ENCODE data around the gene DCAKD.

The DCAKD gene

GRCh38 chr17:45018848-45019711 lies 32.4 kb downstream of the DCAKD start:
- Histone ChIP-seq H2BK120ac (ENCODE audit: low read depth, low read length) (no peak overlapping the region), H3K23ac (ENCODE audit: low read depth, low read length, poor library complexity) (no peak overlapping the region), H4K8ac (ENCODE audit: low read depth, low read length) (no peak overlapping the region), H3K36me3 (replicated peaks in 1 of 2; ENCODE audit: control insufficient read depth in 2 of 2, insufficient read depth in 2 of 2, low read length in 2 of 2) (peaks cover 0 to 21% of the 10 kb centered on the region in 2 donors), H2BK15ac (ENCODE audit: low read length) (peak overlapping the region; percentile 14), H3K18ac (ENCODE audit: low read length) (peak overlapping the region; percentile 89), H3K4ac (ENCODE audit: low read length) (no peak overlapping the region), H3K4me1 (ENCODE audit: control insufficient read depth in 2 of 2, insufficient read depth in 1 of 2, low read depth in 1 of 2, low read length in 2 of 2) (peaks cover 8 to 22% of the 10 kb centered on the region in 2 donors), H3K4me2 (ENCODE audit: insufficient read depth, low read length, poor library complexity, severe bottlenecking) (peak overlapping the region; percentile 86), H3K9ac (ENCODE audit: low read depth, low read length, poor library complexity) (peak overlapping the region; percentile 81), H3K14ac (ENCODE audit: low read length) (no peak overlapping the region), H3K79me1 (ENCODE audit: low read depth, low read length) (no peaks in the 10 kb centered on the region), H3K27me3 (ENCODE audit: control insufficient read depth in 3 of 3, insufficient read depth in 3 of 3, low read depth in 1 of 3, low read length in 3 of 3) (peaks cover 11 to 42% (median 19%) of the 10 kb centered on the region in 3 experiments), H3K9me3 (replicated peaks in 1 of 2; ENCODE audit: control insufficient read depth in 2 of 2, insufficient read depth in 1 of 2, low read depth in 1 of 2, low read length in 2 of 2) (no peaks in the 10 kb centered on the region), H2BK12ac (ENCODE audit: low read length) (no peak overlapping the region), H2AK5ac (ENCODE audit: low read depth, low read length) (peak overlapping the region; percentile 60), H3K27ac (replicated peaks; ENCODE audit: low read length) (no peak overlapping the region), H2BK5ac (ENCODE audit: low read length) (no peak overlapping the region), H3K4me3 (ENCODE audit: low read length in 2 of 2) (peak overlapping the region; percentile 39 to 73), H2AFZ (ENCODE audit: low read length) (peak overlapping the region; percentile 89), H4K91ac (ENCODE audit: low read depth, low read length, poor library complexity) (no peak overlapping the region)
- WGBS, 2 donors (ENCODE audit: extremely low coverage in 2 of 2, insufficient read length in 2 of 2, insufficient replicate concordance in 1 of 2): no CpG with 5 or more reads among the region's 82 CpGs
- no peak for DNase-seq (ENCODE audit: low spot score)

GRCh38 chr17:45018514-45018847 lies 33.0 kb downstream of the DCAKD start:
- no CpG with 5 or more reads among the region's 4 CpGs for whole genome bisulfite sequencing, 2 donors (ENCODE audit: extremely low coverage in 2 of 2, insufficient read length in 2 of 2, insufficient replicate concordance in 1 of 2)

GRCh38 chr17:45016823-45017222 lies 34.6 kb downstream of the DCAKD start:
- Histone ChIP-seq H3K79me1 (ENCODE audit: low read depth, low read length) (no peaks in the 10 kb centered on the region), H3K9ac (ENCODE audit: low read depth, low read length, poor library complexity) (no peak overlapping the region), H3K4me3 (ENCODE audit: low read length in 2 of 2) (no peak overlapping the region), H4K8ac (ENCODE audit: low read depth, low read length) (no peak overlapping the region), H3K27me3 (ENCODE audit: control insufficient read depth in 3 of 3, insufficient read depth in 3 of 3, low read depth in 1 of 3, low read length in 3 of 3) (peaks cover 11 to 42% (median 19%) of the 10 kb centered on the region in 3 experiments), H3K14ac (ENCODE audit: low read length) (no peak overlapping the region), H2BK15ac (ENCODE audit: low read length) (no peak overlapping the region), H2BK12ac (ENCODE audit: low read length) (no peak overlapping the region), H3K36me3 (replicated peaks in 1 of 2; ENCODE audit: control insufficient read depth in 2 of 2, insufficient read depth in 2 of 2, low read length in 2 of 2) (peaks cover 0 to 5% of the 10 kb centered on the region in 2 donors), H2AFZ (ENCODE audit: low read length) (no peak overlapping the region), H4K91ac (ENCODE audit: low read depth, low read length, poor library complexity) (no peak overlapping the region), H3K9me3 (replicated peaks in 1 of 2; ENCODE audit: control insufficient read depth in 2 of 2, insufficient read depth in 1 of 2, low read depth in 1 of 2, low read length in 2 of 2) (no peaks in the 10 kb centered on the region), H3K23ac (ENCODE audit: low read depth, low read length, poor library complexity) (no peak overlapping the region), H3K27ac (replicated peaks; ENCODE audit: low read length) (no peak overlapping the region), H3K4me1 (ENCODE audit: control insufficient read depth in 2 of 2, insufficient read depth in 1 of 2, low read depth in 1 of 2, low read length in 2 of 2) (peaks cover 15 to 30% of the 10 kb centered on the region in 2 donors), H2AK5ac (ENCODE audit: low read depth, low read length) (no peak overlapping the region), H3K4ac (ENCODE audit: low read length) (no peak overlapping the region), H2BK5ac (ENCODE audit: low read length) (no peak overlapping the region), H3K4me2 (ENCODE audit: insufficient read depth, low read length, poor library complexity, severe bottlenecking) (no peak overlapping the region), H3K18ac (ENCODE audit: low read length) (no peak overlapping the region), H2BK120ac (ENCODE audit: low read depth, low read length) (no peak overlapping the region)
- no peak for DNase-seq (ENCODE audit: low spot score)
- no CpG with 5 or more reads among the region's 5 CpGs for WGBS, 2 donors (ENCODE audit: extremely low coverage in 2 of 2, insufficient read length in 2 of 2, insufficient replicate concordance in 1 of 2)

More at GRCh38 chr17:45018514-45018847, 33.0 kb downstream of the DCAKD start:
- no peak overlapping the region for H3K27ac ChIP-seq (replicated peaks; ENCODE audit: low read length)
- no peak overlapping the region for H3K23ac ChIP-seq (ENCODE audit: low read depth, low read length, poor library complexity)
- peak overlapping the region; percentile 14 for H2BK15ac ChIP-seq (ENCODE audit: low read length)
- H3K4me3 ChIP-seq (ENCODE audit: low read length in 2 of 2): peak overlapping the region; percentile 39 to 73
- H4K8ac ChIP-seq (ENCODE audit: low read depth, low read length): no peak overlapping the region
- H3K9me3 ChIP-seq (replicated peaks in 1 of 2; ENCODE audit: control insufficient read depth in 2 of 2, insufficient read depth in 1 of 2, low read depth in 1 of 2, low read length in 2 of 2): no peaks in the 10 kb centered on the region
- no peak for DNase-seq (ENCODE audit: low spot score)
- peak overlapping the region; percentile 77 for H3K18ac ChIP-seq (ENCODE audit: low read length)
- H4K91ac ChIP-seq (ENCODE audit: low read depth, low read length, poor library complexity): no peak overlapping the region
- H2BK5ac ChIP-seq (ENCODE audit: low read length): no peak overlapping the region
- no peak overlapping the region for H3K4me2 ChIP-seq (ENCODE audit: insufficient read depth, low read length, poor library complexity, severe bottlenecking)
- no peaks in the 10 kb centered on the region for H3K79me1 ChIP-seq (ENCODE audit: low read depth, low read length)
- peak overlapping the region; percentile 81 for H3K9ac ChIP-seq (ENCODE audit: low read depth, low read length, poor library complexity)
- no peak overlapping the region for H3K4ac ChIP-seq (ENCODE audit: low read length)
- H3K27me3 ChIP-seq (ENCODE audit: control insufficient read depth in 3 of 3, insufficient read depth in 3 of 3, low read depth in 1 of 3, low read length in 3 of 3): peaks cover 11 to 42% (median 19%) of the 10 kb centered on the region in 3 experiments
- no peak overlapping the region for H2BK120ac ChIP-seq (ENCODE audit: low read depth, low read length)
- H3K14ac ChIP-seq (ENCODE audit: low read length): no peak overlapping the region
- H2AFZ ChIP-seq (ENCODE audit: low read length): peak overlapping the region; percentile 89
- H2BK12ac ChIP-seq (ENCODE audit: low read length): no peak overlapping the region
- no peak overlapping the region for H2AK5ac ChIP-seq (ENCODE audit: low read depth, low read length)
- H3K4me1 ChIP-seq (ENCODE audit: control insufficient read depth in 2 of 2, insufficient read depth in 1 of 2, low read depth in 1 of 2, low read length in 2 of 2): peaks cover 10 to 22% of the 10 kb centered on the region in 2 donors
- H3K36me3 ChIP-seq (replicated peaks in 1 of 2; ENCODE audit: control insufficient read depth in 2 of 2, insufficient read depth in 2 of 2, low read length in 2 of 2): peaks cover 0 to 15% of the 10 kb centered on the region in 2 donors

- Histone ChIP-seq H4K91ac (ENCODE audit: low read depth, low read length, poor library complexity) (no peak overlapping the region), H3K27ac (replicated peaks; ENCODE audit: low read length) (no peak overlapping the region), H3K27me3 (ENCODE audit: control insufficient read depth in 3 of 3, insufficient read depth in 3 of 3, low read depth in 1 of 3, low read length in 3 of 3) (peaks cover 11 to 36% (median 15%) of the 10 kb centered on the region in 3 experiments), H3K18ac (ENCODE audit: low read length) (no peak overlapping the region), H3K14ac (ENCODE audit: low read length) (no peak overlapping the region), H2BK120ac (ENCODE audit: low read depth, low read length) (no peak overlapping the region), H3K9me3 (replicated peaks in 1 of 2; ENCODE audit: control insufficient read depth in 2 of 2, insufficient read depth in 1 of 2, low read depth in 1 of 2, low read length in 2 of 2) (no peaks in the 10 kb centered on the region), H3K36me3 (replicated peaks in 1 of 2; ENCODE audit: control insufficient read depth in 2 of 2, insufficient read depth in 2 of 2, low read length in 2 of 2) (peaks cover 0 to under 1% of the 10 kb centered on the region in 2 donors), H3K9ac (ENCODE audit: low read depth, low read length, poor library complexity) (no peak overlapping the region), H3K79me1 (ENCODE audit: low read depth, low read length) (no peaks in the 10 kb centered on the region), H4K8ac (ENCODE audit: low read depth, low read length) (no peak overlapping the region), H3K4me3 (ENCODE audit: low read length in 2 of 2) (no peak overlapping the region), H3K4me1 (ENCODE audit: control insufficient read depth in 2 of 2, insufficient read depth in 1 of 2, low read depth in 1 of 2, low read length in 2 of 2) (peaks cover 15 to 24% of the 10 kb centered on the region in 2 donors), H3K4me2 (ENCODE audit: insufficient read depth, low read length, poor library complexity, severe bottlenecking) (no peak overlapping the region), H3K23ac (ENCODE audit: low read depth, low read length, poor library complexity) (no peak overlapping the region), H2BK5ac (ENCODE audit: low read length) (no peak overlapping the region), H2AK5ac (ENCODE audit: low read depth, low read length) (no peak overlapping the region), H3K4ac (ENCODE audit: low read length) (no peak overlapping the region), H2BK15ac (ENCODE audit: low read length) (no peak overlapping the region), H2AFZ (ENCODE audit: low read length) (no peak overlapping the region), H2BK12ac (ENCODE audit: low read length) (no peak overlapping the region)
- DNase-seq (ENCODE audit: low spot score): no peak
- WGBS, 2 donors (ENCODE audit: extremely low coverage in 2 of 2, insufficient read length in 2 of 2, insufficient replicate concordance in 1 of 2): no CpG with 5 or more reads among the region's 7 CpGs
Measured at GRCh38 chr17:45016237-45016636, 35.2 kb downstream of the DCAKD start.

Measured in neuronal stem cell (in vitro differentiated cells).